GM19372 (cell line): ENCODE results near the gene TUBA1C.
"Not testable (repeated sequence)": the region's sequence is repeated elsewhere in the genome, so short reads cannot be mapped to it uniquely, and the experiment has no call there.

Source experiments
- ATAC-seq: cut with Tn5 transposase; IDR thresholded peaks from one replicate; pipeline ENCODE4 v1.9.1; 2021; ENCODE audit warnings: mild to moderate bottlenecking, low read depth, moderate library complexity; ENCODE audit not compliant: unreplicated experiment

TUBA1C gene

DNA sequence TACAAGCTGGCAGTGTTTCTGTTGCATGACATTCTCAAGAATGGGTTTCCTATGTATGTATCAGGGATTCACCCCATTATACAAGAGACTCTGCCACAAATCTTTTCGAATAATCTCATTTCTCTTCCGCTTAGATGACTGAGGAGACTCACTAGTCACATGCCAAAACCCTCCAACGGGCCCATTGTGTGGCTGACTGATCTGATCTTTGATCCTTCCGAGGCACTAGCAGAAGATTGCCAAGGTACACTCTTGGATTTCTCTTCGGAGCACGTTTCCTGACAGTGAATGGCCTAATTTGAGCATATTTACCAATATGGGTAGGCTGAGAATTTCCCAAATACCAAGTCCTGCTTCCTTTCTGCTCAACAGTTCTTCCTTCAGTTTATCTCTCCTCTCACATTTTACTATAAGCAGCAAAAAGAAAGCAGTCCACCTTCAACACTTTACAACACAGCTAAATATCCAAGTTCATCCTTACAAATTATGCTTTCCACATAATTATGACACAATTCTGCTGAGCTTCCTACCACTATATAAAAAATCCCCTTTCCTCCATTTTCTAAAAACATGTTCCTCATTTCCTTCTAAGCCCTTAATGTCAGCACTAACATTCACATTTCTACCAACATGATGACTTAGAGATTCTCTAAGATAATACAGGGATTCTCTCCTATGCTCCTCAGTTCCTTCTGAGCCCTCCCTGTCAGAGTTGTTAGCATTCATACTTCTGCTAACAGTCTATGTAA, 41.1 kb downstream of the TUBA1C start:
- ATAC-seq: no peak

DNA sequence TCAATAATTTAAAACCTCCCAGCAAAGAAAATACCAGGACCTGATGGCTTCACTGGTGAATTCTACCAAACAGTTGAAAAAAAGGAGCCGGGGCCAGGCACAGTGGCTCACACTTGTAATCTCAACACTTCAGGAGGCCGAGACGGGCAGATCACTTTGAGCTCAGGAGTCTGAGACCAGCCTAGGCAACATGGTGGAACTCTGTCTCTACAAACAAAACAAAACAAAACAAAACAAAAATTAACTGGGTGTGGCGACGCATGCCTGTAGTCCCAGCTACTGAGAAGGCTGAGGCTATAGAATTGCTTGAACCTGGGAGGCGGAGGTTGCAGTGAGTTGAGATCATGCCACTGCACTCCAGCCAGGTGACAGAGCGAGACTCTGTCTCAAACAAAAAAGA, 44.5 kb downstream of the TUBA1C start:
- ATAC-seq: no peak

DNA sequence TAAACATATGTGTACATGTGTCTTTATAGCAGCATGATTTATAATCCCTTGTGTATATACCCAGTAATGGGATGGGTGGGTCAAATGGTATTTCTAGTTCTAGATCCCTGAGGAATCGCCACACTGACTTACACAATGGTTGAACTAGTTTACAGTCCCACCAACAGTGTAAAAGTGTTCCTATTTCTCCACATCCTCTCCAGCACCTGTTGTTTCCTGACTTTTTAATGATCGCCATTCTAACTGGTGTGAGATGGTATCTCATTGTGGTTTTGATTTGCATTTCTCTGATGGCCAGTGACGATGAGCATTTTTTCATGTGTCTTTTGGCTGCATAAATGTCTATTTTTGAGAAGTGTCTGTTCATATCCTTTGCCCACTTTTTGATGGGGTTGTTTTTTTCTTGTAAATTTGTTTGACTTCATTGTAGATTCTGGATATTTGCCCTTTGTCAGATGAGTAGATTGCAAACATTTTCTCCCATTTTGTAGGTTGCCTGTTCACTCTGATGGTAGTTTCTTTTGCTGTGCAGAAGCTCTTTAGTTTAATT, 45.6 kb downstream of the TUBA1C start:
- not testable (repeated sequence) for ATAC-seq

DNA sequence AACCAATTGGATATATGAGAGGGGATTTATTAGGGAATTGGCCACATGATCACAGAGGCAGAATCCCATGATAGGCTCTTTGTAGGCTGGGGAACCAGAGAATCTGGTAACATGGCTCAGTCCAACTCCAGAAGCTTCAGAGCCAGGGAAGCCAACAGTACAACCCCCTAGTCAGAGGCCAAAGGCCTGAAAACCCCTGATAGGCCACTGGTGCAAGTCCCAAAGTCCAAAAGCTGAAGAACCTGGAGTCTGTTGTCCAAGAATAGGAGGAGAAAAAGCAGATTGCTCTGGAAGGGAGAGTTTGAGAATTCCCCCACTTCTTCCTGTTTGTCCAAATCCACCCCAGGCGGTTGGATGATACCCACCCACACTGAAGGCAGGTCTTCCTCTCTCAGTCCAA, 49.9 kb downstream of the TUBA1C start:
- ATAC-seq: no peak

DNA sequence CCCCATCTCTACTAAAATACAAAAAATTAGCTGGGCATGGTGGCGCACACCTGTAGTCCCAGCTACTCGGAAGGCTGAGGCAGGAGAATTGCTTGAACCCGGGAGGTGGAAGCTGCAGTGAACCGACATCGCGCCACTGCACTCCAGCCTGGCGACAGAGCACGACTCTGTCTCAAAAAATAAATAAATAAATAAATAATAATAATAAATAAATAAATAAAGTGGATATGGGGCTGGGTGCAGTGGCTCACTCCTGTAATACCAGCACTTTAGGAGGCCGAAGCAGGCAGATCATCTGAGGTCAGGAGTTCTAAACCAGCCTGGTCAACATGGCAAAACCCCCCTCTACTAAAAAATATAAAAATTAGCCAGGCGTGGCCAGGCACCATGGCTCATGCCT, 52.2 kb downstream of the TUBA1C start:
- ATAC-seq: not testable (repeated sequence)

DNA sequence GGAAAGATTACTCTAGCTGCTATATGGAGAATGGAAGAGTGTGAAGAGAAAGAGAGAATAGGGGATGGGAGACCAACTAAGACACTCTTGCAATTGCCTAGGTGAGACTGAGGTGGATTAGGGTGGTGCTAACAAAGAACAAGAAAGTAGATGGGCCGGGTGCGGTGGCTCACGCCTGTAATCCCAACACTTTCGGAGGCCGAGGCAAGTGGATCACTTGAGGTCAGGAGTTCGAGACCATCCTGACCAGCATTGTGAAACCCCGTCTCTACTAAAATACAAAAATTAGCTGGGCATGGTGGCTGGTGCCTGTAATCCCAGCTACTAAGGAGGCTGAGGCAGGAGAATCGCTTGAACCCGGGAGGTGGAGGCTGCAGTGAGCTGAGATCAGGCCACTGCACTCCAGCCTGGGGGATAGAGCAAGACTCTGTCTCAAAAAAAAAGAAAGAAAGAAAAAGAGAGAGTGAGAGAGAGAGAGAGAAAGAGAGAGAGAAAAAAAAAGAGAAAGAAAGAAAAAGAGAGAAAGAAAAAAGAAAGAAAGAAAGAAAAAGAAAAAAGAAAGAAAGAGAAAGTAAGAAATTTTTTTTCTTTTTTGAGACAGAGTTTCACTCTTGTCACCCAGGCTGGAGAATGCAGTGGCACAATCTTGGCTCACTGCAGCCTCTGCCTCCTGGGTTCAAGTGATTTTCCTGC, 55.7 kb downstream of the TUBA1C start:
- ATAC-seq: not testable (repeated sequence)

DNA sequence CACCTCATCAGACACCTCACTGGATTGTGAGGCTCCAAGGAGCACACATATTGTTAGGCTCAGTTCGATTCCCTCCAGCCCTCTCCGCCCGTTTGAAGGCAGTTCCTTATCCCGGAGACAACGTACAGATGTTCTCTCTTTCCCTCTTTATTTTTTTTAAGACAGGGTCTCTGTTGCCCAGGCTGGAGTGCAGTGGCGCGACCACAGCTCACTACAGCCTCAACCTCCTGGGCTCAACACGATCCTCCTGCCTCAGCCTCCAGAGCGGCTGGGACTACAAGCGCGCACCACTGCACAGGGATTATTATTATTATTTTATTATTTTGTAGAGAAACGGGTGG, 57.5 kb downstream of the TUBA1C start:
- ATAC-seq: no peak

DNA sequence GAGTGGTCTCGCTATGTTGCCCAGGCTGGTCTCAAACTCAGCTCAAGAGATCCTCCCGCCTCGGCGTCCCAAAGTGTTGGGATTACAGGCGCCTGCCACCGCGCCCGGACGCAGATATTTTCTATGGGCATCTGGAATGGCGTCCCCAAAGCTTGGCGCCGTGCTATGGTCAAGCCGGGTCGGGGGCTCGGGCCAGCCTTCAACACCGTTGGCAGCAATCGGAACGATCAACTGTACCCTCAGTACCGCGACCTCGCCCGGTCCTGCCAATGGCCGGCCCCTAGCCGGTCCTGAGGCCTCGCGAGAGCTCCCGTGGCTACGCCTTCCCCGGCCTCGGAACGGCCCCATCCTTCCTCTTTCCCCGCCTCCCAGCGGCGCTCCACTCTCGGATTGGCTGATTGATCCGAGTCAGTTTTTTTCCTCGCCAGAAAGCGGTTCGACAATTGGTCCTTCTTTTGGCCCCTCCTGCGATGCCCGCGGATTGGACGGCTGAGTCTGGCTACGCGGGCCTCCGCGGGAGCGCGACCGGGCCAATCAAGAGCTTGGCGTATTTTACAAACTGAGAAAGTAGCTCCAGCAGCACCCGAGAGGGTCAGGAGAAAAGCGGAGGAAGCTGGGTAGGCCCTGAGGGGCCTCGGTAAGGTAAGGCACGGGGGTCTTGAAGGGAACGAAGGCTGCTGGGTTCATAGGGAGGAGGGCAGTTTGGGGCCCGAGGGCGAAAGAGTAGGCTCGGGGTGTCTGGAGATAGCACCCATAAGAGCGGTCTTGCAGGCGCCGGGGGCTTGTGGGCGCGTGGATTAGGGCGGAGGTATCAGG, 58.0 kb downstream of the TUBA1C start, which contains the start of gene TROAP:
Gene TROAP (plus strand): TSS at position 548 of the 816 bp plus-strand sequence. CDS start 354 bp downstream, outside the sequence.
- ATAC-seq: peak; percentile 98

DNA sequence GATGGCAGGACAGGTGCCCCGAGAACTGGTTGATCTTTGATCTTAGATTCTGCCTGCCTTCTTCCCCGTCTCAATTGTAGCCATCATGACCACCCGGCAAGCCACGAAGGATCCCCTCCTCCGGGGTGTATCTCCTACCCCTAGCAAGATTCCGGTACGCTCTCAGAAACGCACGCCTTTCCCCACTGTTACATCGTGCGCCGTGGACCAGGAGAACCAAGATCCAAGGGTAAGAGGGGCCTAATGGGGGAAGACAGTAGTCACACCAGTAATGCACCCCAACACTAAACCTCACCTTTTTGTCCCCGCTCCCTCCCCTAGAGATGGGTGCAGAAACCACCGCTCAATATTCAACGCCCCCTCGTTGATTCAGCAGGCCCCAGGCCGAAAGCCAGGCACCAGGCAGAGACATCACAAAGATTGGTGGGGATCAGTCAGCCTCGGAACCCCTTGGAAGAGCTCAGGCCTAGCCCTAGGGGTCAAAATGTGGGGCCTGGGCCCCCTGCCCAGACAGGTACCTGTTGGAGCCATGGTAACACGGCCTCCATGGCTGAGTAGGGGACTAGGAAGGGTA, 58.7 kb downstream of the TUBA1C start:
- ATAC-seq: no peak
